Kidney epithelial cell (primary cell): Measurements from ENCODE around the gene APP. TPM values are rescaled to one million over a fixed set of nuclear protein-coding genes. Genes with fewer than 3 reads are reported as not detected.

Source experiments
- DNase-seq: peaks from one replicate; pipeline ENCODE4 v3.0.0-alpha.2; 2010; ENCODE audit warnings: low read depth
- H3K27me3 ChIP-seq: 2 replicates; pipeline ENCODE4 v1.6.0; 2011; ENCODE audit warnings: low read length; ENCODE audit not compliant: control insufficient read depth, insufficient read depth
- H3K36me3 ChIP-seq: 2 replicates; pipeline ENCODE4 v1.5.1; 2011; ENCODE audit warnings: low read length; ENCODE audit not compliant: control insufficient read depth, insufficient read depth
- H3K4me3 ChIP-seq: 2 replicates; pipeline ENCODE4 v1.5.1; 2011; ENCODE audit warnings: low read depth, mild to moderate bottlenecking, control low read depth, low read length
- total RNA-seq: library from RNA; depleted of rRNA; stranded (reverse); fragments of >200 nt; gene quantifications from 2 replicates; pipeline ENCODE4 v1.2.3, GENCODE V29; 2015
- TF ChIP-seq, protein P1 (sequence below): IDR thresholded peaks from 2 replicates; pipeline ENCODE4 v1.5.1; 2011; ENCODE audit warnings: mild to moderate bottlenecking, moderate library complexity, low read length, control low read depth, inconsistent platforms; ENCODE audit not compliant: insufficient read depth, poor library complexity, severe bottlenecking

The APP gene
- total RNA-seq, 1 donor from 2014 or later: 624 TPM

DNA sequence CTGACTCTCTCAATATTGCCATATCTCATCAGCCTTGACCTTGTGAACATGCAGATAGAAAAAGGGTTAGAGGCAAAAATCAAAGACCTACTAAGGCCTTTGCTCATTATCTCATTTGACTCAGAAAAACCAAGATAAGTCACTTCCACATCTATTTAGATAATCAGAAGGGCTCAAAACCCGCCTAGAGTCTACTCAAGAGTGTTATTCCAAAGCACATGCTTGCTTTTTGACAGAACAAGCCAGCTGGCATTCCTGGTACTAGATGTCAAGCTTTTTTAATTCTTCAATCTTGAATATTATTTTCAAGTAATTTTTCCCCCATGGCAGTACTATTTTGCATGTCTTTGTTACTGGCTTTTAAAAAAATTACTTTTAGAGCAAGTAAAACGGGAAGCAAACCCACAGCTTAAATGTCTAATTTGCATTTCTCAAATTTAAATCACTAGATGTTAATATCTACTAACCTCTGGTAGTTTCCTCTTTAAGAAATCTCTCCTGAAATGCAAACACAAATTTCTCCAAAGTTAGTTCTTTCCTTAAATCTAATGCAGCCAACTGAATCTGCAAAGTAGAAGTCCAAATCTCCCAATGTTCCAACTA lies 51.5 kb downstream of the APP start:
- TF ChIP-seq, protein P1, sequence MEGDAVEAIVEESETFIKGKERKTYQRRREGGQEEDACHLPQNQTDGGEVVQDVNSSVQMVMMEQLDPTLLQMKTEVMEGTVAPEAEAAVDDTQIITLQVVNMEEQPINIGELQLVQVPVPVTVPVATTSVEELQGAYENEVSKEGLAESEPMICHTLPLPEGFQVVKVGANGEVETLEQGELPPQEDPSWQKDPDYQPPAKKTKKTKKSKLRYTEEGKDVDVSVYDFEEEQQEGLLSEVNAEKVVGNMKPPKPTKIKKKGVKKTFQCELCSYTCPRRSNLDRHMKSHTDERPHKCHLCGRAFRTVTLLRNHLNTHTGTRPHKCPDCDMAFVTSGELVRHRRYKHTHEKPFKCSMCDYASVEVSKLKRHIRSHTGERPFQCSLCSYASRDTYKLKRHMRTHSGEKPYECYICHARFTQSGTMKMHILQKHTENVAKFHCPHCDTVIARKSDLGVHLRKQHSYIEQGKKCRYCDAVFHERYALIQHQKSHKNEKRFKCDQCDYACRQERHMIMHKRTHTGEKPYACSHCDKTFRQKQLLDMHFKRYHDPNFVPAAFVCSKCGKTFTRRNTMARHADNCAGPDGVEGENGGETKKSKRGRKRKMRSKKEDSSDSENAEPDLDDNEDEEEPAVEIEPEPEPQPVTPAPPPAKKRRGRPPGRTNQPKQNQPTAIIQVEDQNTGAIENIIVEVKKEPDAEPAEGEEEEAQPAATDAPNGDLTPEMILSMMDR: no peak
- Histone ChIP-seq H3K4me3 (no peak overlapping the region), H3K27me3 (no peaks in the 10 kb centered on the region), H3K36me3 (no peaks in the 10 kb centered on the region)
- no peak for DNase-seq

DNA sequence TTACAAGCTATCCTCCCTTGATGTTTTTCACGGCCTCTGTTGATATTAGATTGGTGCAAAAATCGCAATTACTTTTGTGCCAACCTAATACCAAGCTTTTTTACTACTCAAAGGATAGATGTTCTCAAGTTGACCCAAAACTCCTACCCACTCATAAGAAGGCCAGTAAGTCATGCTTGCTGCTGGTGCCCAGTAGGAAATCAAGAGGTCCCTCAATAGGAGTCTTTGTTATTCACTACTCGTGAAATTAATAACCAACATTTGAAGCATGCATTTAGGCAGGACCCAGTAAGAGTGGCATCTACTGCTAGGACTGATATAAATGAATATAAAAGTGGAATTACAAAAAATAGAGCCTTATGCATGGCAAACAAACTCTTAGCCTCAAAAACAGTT lies 52.6 kb downstream of the APP start:
- no peak for DNase-seq
- TF ChIP-seq, protein P1: no peak
- Histone ChIP-seq H3K36me3 (no peaks in the 10 kb centered on the region), H3K27me3 (no peaks in the 10 kb centered on the region), H3K4me3 (no peak overlapping the region)

DNA sequence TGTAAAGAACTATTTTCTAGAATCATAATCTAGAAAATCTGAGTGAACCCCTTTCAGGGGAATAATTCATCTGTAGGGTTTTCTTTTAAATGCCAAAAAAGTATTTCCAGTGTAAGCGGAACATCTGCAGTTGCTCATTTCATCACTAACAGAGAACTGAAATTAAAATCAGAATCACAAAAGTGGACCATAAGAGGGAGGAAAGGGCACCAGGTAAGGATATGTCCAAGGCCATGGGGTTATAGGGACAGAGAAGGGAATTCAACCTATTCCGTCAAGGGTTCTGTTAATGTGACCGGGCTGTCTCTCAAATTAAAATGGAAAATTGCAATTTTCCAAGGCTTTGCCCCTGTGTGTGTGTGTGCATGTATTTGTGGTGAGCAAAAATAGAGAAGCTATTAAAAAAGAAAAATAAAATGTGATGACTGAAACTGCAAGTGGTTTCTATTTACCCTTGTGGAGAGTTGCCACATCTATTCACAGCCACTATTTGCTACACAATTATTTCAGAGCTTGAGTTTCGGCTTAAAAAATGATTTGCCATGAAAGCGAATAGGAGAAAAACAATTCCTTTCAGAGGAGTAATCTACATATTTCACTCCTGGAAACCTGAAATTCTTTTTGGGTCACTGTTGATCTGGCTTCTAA lies 53.1 kb downstream of the APP start:
- TF ChIP-seq, protein P1: no peak
- no peaks in the 10 kb centered on the region for H3K27me3 ChIP-seq
- no peak for DNase-seq
- no peaks in the 10 kb centered on the region for H3K36me3 ChIP-seq
- H3K4me3 ChIP-seq: no peak overlapping the region

GRCh38 chr21:26116456-26117011 lies 54.0 kb downstream of the APP start:
- no peaks in the 10 kb centered on the region for H3K27me3 ChIP-seq
- no peak overlapping the region for H3K4me3 ChIP-seq
- H3K36me3 ChIP-seq: no peaks in the 10 kb centered on the region
- DNase-seq: no peak
- TF ChIP-seq, protein P1: no peak

DNA sequence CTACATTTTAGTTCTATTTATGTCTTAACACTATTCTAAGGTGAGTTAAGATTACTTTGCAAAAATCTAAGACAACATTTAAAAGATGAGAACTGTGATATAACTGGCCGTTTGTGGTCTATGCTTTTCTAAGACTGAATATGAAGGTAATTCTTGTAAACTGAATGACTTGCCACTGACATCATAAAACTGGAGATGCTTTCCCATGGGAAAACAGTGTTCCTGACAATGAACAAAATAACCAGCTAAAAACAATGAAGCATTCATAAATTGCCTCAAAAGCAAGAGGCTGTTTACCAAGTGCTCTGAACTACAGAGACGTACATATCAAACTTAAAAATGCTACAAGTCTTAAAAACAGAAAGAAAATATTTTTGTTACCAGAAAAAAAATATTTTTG lies 54.7 kb downstream of the APP start:
- no peak overlapping the region for H3K4me3 ChIP-seq
- no peaks in the 10 kb centered on the region for H3K36me3 ChIP-seq
- TF ChIP-seq, protein P1: no peak
- DNase-seq: no peak
- no peaks in the 10 kb centered on the region for H3K27me3 ChIP-seq

DNA sequence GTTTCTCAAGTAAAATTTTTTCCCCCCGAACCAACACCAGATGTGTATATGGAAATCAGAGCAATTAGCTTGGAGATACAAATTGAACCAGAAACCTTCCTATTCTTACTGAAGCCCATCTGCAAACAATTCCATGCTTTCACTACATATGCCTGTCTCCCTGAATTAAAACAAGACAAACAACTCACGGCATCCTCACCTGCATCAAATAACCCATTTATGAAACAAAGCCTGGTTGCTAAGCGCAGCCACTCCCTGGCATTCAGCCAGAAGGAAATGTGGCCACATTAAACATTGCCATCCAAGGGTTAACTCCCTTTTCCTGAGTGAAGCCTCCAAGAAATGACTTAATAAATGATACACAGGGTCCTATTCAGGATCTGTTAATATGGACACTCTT lies 55.3 kb downstream of the APP start:
- Histone ChIP-seq H3K36me3 (no peaks in the 10 kb centered on the region), H3K4me3 (no peak overlapping the region), H3K27me3 (no peaks in the 10 kb centered on the region)
- no peak for DNase-seq
- TF ChIP-seq, protein P1: no peak
